Activated CD4-positive, alpha-beta T cell treated with anti-CD3 and anti-CD28 coated beads, Interleukin-2, amount 10 ng/mL, durations not matched to agents 7 days and 5 days (primary cell): Measurements from ENCODE around the gene MAP3K3. TPM values are rescaled to one million over a fixed set of nuclear protein-coding genes. Genes with fewer than 3 reads are reported as not detected.

Source experiments
- CTCF ChIA-PET: fragments of 350-600 bp; sonication (Branson Sonifier 250); formaldehyde crosslinking; loops from one replicate; lab custom pipeline; 2021; ENCODE audit warnings: antibody characterized with exemption; lab: Charles Lee
- POLR2A ChIA-PET: fragments of 350-600 bp; sonication (Branson Sonifier 250); formaldehyde crosslinking; loops from one replicate; lab custom pipeline; 2021; ENCODE audit warnings: antibody characterized with exemption; lab: Charles Lee
- DNase-seq: peaks from one replicate; pipeline ENCODE4 v3.0.0-alpha.2; 2020
- H3K27ac Mint-ChIP-seq: one replicate; pipeline ENCODE4 v1.8.0; 2021; ENCODE audit warnings: mild to moderate bottlenecking, moderate library complexity, mixed read lengths
- H3K27me3 Mint-ChIP-seq: one replicate; pipeline ENCODE4 v1.8.0; 2021; ENCODE audit warnings: mixed read lengths
- H3K36me3 Mint-ChIP-seq: one replicate; pipeline ENCODE4 v1.8.0; 2021; ENCODE audit warnings: low read depth, mixed read lengths
- H3K4me1 Mint-ChIP-seq: one replicate; pipeline ENCODE4 v1.8.0; 2021; ENCODE audit warnings: mixed read lengths
- H3K4me3 Mint-ChIP-seq: one replicate; pipeline ENCODE4 v1.8.0; 2021; ENCODE audit warnings: mild to moderate bottlenecking, moderate library complexity, mixed read lengths
- H3K9me3 Mint-ChIP-seq: one replicate; pipeline ENCODE4 v1.8.0; 2021; ENCODE audit warnings: mixed read lengths
- total RNA-seq, 2 experiments: library from RNA; stranded (reverse); gene quantifications; one replicate each; pipeline ENCODE4 v1.2.3, GENCODE V29; 2021

MAP3K3 gene
- total RNA-seq, 2 experiments from 2014 or later: 38.7 to 40.3 TPM

DNA sequence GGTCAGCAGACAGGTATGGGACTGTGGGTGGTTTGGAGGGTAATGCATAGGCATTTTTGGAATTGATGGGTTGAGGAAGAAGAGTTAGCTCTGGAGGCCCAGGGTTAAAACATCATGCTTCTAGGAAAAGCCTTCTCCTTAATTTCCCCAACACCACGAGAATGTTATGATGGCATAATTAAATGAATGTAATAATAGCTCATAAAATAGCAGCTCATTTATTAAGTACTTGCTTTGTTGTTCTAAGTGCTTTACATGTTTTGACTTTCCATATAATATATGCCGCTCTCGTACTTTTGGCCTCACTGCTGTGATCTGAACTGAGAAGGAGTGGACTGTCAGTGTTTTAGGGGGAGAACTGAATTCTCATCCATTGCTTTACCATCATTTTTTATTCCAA lies 63.4 kb downstream of the MAP3K3 start:
- H3K4me1 Mint-ChIP-seq: no peaks in the 10 kb centered on the region
- no peak overlapping the region for H3K4me3 Mint-ChIP-seq
- H3K27ac Mint-ChIP-seq: no peak overlapping the region
- H3K36me3 Mint-ChIP-seq: peaks cover 34% of the 10 kb centered on the region
- POLR2A ChIA-PET: no interaction called here
- CTCF ChIA-PET: interaction anchor here (1.2 kb wide), 1 partner anchor 11 kb away, joined by 4 read pairs; no protein-coding TSS in a partner anchor
- no peak for DNase-seq
- H3K27me3 Mint-ChIP-seq: no peaks in the 10 kb centered on the region
- no peaks in the 10 kb centered on the region for H3K9me3 Mint-ChIP-seq

- DNase-seq: no peak
- POLR2A ChIA-PET: no interaction called here
- Mint-ChIP-seq H3K4me1 (no peaks in the 10 kb centered on the region), H3K27me3 (no peaks in the 10 kb centered on the region), H3K4me3 (no peak overlapping the region), H3K27ac (no peak overlapping the region), H3K36me3 (peaks cover 37% of the 10 kb centered on the region), H3K9me3 (no peaks in the 10 kb centered on the region)
- CTCF ChIA-PET: interaction anchor here (1.2 kb wide), 1 partner anchor 10 kb away, joined by 4 read pairs; no protein-coding TSS in a partner anchor
Measured at GRCh38 chr17:63686138-63686685, 64.0 kb downstream of the MAP3K3 start.

- Mint-ChIP-seq H3K27ac (no peak overlapping the region), H3K27me3 (no peaks in the 10 kb centered on the region), H3K36me3 (peaks cover 31% of the 10 kb centered on the region), H3K4me3 (no peak overlapping the region), H3K4me1 (peaks cover 3% of the 10 kb centered on the region), H3K9me3 (no peaks in the 10 kb centered on the region)
- CTCF ChIA-PET: interaction anchor here (0.6 to 1.6 kb wide), 2 partner anchors 14 to 254 kb away, joined by 3 to 8 read pairs; no protein-coding TSS in a partner anchor
- POLR2A ChIA-PET: no interaction called here
- DNase-seq: no peak
Measured at GRCh38 chr17:63688396-63689020, 66.3 kb downstream of the MAP3K3 start.

DNA sequence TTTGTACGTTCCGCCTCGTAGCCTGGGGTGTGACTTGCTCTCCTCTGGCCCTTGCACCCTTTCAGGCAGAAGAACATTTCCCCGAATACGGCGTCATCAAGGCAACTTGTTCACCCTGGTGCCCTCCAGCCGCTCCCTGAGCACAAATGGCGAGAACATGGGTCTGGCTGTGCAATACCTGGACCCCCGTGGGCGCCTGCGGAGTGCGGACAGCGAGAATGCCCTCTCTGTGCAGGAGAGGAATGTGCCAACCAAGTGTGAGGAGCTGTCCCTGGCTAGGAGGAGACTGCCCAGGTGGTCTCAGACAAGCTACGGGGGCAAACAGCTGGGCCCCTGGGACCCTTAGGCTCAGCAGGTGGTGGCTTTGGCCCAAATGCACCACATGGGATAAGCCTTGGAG lies 67.3 kb downstream of the MAP3K3 start:
- POLR2A ChIA-PET: no interaction called here
- Mint-ChIP-seq H3K9me3 (no peaks in the 10 kb centered on the region), H3K27ac (no peak overlapping the region), H3K36me3 (peaks cover 33% of the 10 kb centered on the region), H3K27me3 (no peaks in the 10 kb centered on the region), H3K4me3 (no peak overlapping the region), H3K4me1 (peaks cover 3% of the 10 kb centered on the region)
- DNase-seq: no peak
- CTCF ChIA-PET: interaction anchor here (1.2 to 1.5 kb wide), 2 partner anchors 25 to 159 kb away, joined by 4 read pairs; no protein-coding TSS in a partner anchor

- Mint-ChIP-seq H3K27ac (no peak overlapping the region), H3K27me3 (no peaks in the 10 kb centered on the region), H3K9me3 (no peaks in the 10 kb centered on the region), H3K4me3 (no peak overlapping the region), H3K36me3 (peaks cover 52% of the 10 kb centered on the region), H3K4me1 (peaks cover 28% of the 10 kb centered on the region)
- no peak for DNase-seq
- CTCF ChIA-PET: no interaction called here
- POLR2A ChIA-PET: no interaction called here
Measured at GRCh38 chr17:63692195-63692816, 70.1 kb downstream of the MAP3K3 start.

GRCh38 chr17:63693411-63694113 lies 71.3 kb downstream of the MAP3K3 start:
- no peak for DNase-seq
- Mint-ChIP-seq H3K4me1 (peaks cover 33% of the 10 kb centered on the region), H3K27me3 (no peaks in the 10 kb centered on the region), H3K27ac (peak overlapping the region; percentile 31), H3K4me3 (no peak overlapping the region), H3K36me3 (peaks cover 63% of the 10 kb centered on the region), H3K9me3 (no peaks in the 10 kb centered on the region)
- ChIA-PET POLR2A (interaction anchor here (0.5 kb wide), 1 partner anchor 56 kb away, joined by 3 read pairs; no protein-coding TSS in a partner anchor), CTCF (interaction anchor here (0.9 to 1.5 kb wide), 3 partner anchors 9 to 20 kb away, joined by 3 to 4 read pairs (median 3); no protein-coding TSS in a partner anchor)

DNA sequence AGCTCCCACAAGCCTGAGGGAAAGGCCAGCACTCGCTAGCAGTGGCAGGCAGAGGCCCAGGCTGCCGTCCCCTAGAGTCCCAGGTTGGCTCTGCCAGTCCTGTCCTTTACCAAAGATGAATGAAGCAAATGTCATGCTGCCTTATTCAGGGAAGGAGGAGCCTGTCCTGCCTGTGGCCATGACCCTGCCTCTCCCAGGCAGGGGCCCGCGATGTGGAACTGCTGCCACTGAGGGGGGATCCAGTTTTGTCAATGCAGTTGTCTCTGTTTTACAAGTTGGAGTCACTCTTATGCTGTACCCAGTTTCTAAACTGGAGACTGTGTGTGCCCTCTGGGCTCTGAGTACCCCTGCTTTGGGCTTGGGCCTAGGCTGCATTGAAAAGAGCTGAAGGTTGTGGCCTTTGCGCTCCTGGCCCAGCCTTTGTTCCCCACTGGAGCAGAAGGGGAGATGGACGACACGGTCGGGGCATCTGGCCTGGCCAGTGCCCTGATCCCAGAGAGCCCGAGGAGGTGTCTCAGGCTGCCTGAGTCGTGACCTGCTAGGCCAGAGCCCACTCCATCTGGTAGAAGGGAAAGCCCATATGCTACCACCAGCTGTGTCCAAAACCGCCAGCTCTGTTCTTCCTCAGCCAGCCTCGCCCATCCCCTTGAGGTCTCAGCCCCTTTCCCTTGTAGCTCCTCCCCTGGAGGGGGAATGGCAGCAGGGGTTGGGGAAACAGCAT lies 72.2 kb downstream of the MAP3K3 start:
- peak; percentile 36 for DNase-seq
- H3K4me1 Mint-ChIP-seq: peaks cover 33% of the 10 kb centered on the region
- no peaks in the 10 kb centered on the region for H3K9me3 Mint-ChIP-seq
- H3K4me3 Mint-ChIP-seq: no peak overlapping the region
- H3K36me3 Mint-ChIP-seq: peaks cover 65% of the 10 kb centered on the region
- H3K27me3 Mint-ChIP-seq: no peaks in the 10 kb centered on the region
- POLR2A ChIA-PET: interaction anchor here (0.6 kb wide), 1 partner anchor 48 kb away, joined by 3 read pairs; no protein-coding TSS in a partner anchor
- CTCF ChIA-PET: interaction anchor here (0.6 to 1.5 kb wide), 5 partner anchors 8 to 328 kb away, joined by 3 to 4 read pairs (median 3); partner anchors contain the start of gene MAP3K3
- peak overlapping the region; percentile 98 for H3K27ac Mint-ChIP-seq

- Mint-ChIP-seq H3K4me1 (peaks cover 33% of the 10 kb centered on the region), H3K27ac (peak overlapping the region; percentile 98), H3K36me3 (peaks cover 60% of the 10 kb centered on the region), H3K9me3 (no peaks in the 10 kb centered on the region), H3K27me3 (no peaks in the 10 kb centered on the region), H3K4me3 (no peak overlapping the region)
- ChIA-PET POLR2A (interaction anchor here (0.6 to 0.9 kb wide), 2 partner anchors 47 to 73 kb away, joined by 3 read pairs; no protein-coding TSS in a partner anchor), CTCF (interaction anchor here (0.6 to 3.9 kb wide), 5 partner anchors 15 to 329 kb away, joined by 3 to 21 read pairs (median 4); partner anchors contain the start of gene MAP3K3)
- no peak for DNase-seq
Measured at GRCh38 chr17:63694950-63695773, 72.9 kb downstream of the MAP3K3 start.

GRCh38 chr17:63695889-63696288 lies 73.7 kb downstream of the MAP3K3 start:
- no peak for DNase-seq
- H3K4me1 Mint-ChIP-seq: peaks cover 33% of the 10 kb centered on the region
- no peaks in the 10 kb centered on the region for H3K9me3 Mint-ChIP-seq
- H3K4me3 Mint-ChIP-seq: peak overlapping the region; percentile 97
- CTCF ChIA-PET: interaction anchor here (0.5 to 3.9 kb wide), 7 partner anchors 8 to 270 kb away, joined by 3 to 21 read pairs (median 3); partner anchors contain the start of gene MAP3K3
- peak overlapping the region; percentile 98 for H3K27ac Mint-ChIP-seq
- H3K27me3 Mint-ChIP-seq: no peaks in the 10 kb centered on the region
- H3K36me3 Mint-ChIP-seq: peaks cover 58% of the 10 kb centered on the region
- POLR2A ChIA-PET: interaction anchor here (0.9 kb wide), 1 partner anchor 74 kb away, joined by 3 read pairs; no protein-coding TSS in a partner anchor

GRCh38 chr17:63696381-63696961 lies 74.3 kb downstream of the MAP3K3 start:
- peak; percentile 52 for DNase-seq
- Mint-ChIP-seq H3K4me3 (peak overlapping the region; percentile 97), H3K9me3 (peaks cover 1% of the 10 kb centered on the region), H3K36me3 (peaks cover 60% of the 10 kb centered on the region), H3K4me1 (peaks cover 37% of the 10 kb centered on the region), H3K27ac (peak overlapping the region; percentile 98), H3K27me3 (no peaks in the 10 kb centered on the region)
- CTCF ChIA-PET: interaction anchor here (0.5 to 3.9 kb wide), 8 partner anchors 9 to 271 kb away, joined by 3 to 21 read pairs (median 3); partner anchors contain the start of gene MAP3K3
- POLR2A ChIA-PET: interaction anchor here (1.4 kb wide), 1 partner anchor 77 kb away, joined by 4 read pairs; the partner anchor contains the start of genes CCDC47 and DDX42
